ENCODE results near the gene AGRN.

GRCh38 chr1:1047963-1048362 lies 28.0 kb downstream of the AGRN start:
- TF ChIP-seq CTCF (conservative IDR thresholded peaks at IDR 0.05 in 1 of 2, IDR thresholded peaks at IDR 0.05 in 1 of 2; ENCODE audit: extremely low read depth in 1 of 2, insufficient read depth in 1 of 2, low read depth in 1 of 2, low read length in 2 of 2) (no peak), EZH2 (IDR thresholded peaks at IDR 0.05; ENCODE audit: borderline replicate concordance, low read length) (no peak)

All from mammary epithelial cell (primary cell).